Colon (tissue), 2 donors: ENCODE data around the gene CTTN.

ENCODE experiments used
- FAIRE-seq: peaks from 2 replicates; lab custom pipeline; 2012; peaks lifted over from hg19 to GRCh38; lab: Jason Lieb, UNC
- donor health status: control.
- donor health status: control.

The CTTN gene

GRCh38 chr11:70456921-70457532, 58.7 kb downstream of the CTTN start:
- FAIRE-seq, result no peak

DNA sequence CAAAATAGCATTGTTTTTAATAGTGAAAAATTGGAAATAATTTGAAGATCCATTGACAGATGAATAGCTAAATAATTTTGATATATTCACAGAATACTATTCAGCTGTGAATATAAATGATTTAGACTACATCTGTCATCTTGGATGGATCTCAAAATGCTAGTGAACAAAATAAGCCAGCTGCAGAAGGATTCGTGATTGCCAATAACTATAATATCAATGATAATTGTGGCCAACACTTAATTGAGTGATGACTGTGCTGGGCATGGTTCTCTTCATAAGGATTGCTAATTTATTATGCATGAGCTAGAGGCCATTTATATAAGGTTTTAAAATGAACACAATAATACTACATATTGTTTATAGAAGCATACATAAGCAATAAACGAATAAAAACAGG, 60.4 kb downstream of the CTTN start:
- FAIRE-seq, result no peak

GRCh38 chr11:70460111-70460510, 61.8 kb downstream of the CTTN start:
- FAIRE-seq, result no peak

DNA sequence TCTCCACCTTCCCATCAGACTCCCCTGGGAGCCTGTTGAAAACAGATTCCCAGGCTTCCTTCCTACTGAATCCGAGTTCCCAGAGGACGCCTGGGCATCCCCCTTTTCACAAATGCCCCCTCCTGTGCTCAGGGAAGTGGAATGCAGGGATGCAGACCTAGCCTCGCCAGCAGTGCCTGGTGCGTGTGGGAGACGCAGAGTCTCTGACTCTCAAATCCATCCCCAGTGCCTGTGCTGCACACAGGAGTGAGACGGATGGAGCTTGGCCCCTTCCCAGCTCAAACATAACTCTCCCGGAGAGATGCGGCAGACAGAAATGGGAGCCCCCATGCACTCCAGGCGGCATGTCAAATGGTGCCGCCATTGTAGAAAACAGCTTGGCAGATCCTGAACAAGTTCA, 62.6 kb downstream of the CTTN start:
- no peak for FAIRE-seq

- no peak for FAIRE-seq
These were observed 64.6 kb downstream of the CTTN start for GRCh38 chr11:70462818-70463477.

DNA sequence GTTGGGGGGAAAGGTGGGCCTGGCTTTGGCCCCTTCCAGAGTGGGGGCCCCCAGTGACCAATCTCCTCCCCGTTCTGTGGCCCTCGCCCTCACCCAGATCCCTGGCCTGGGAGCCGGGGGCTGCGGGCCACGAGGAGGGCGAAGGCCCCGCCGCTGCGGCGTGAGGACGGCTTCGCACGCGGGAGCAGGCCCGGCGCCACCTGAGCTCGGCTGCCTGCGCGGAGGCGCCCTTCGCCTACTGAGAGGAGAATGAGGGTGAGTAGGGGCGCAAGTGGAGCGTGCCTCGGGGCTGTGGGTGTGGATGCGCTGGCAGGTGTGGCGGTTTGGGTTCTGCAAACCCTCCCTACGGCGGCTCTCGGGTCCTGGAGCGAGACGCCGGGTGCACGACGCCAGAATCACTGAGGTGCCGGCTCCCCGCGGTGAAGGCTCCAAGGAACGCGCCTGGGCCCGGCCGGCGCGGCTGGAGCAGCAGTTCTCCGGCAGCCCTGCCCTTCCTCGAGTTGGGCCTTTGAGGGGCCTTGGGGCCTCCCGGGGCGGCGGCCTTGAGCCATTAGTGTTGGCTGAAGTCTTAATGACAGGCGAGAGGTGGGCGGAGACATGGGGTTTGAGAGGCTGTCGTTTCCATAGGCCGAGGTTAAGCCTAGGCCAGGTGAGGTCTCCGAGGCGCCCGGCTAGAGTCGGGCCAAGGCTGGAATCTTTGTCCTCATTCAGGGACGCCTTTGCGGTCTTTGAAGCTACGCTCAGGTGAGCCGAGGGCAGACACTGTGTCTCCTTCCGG, 65.3 kb downstream of the CTTN start:
- no peak for FAIRE-seq

DNA sequence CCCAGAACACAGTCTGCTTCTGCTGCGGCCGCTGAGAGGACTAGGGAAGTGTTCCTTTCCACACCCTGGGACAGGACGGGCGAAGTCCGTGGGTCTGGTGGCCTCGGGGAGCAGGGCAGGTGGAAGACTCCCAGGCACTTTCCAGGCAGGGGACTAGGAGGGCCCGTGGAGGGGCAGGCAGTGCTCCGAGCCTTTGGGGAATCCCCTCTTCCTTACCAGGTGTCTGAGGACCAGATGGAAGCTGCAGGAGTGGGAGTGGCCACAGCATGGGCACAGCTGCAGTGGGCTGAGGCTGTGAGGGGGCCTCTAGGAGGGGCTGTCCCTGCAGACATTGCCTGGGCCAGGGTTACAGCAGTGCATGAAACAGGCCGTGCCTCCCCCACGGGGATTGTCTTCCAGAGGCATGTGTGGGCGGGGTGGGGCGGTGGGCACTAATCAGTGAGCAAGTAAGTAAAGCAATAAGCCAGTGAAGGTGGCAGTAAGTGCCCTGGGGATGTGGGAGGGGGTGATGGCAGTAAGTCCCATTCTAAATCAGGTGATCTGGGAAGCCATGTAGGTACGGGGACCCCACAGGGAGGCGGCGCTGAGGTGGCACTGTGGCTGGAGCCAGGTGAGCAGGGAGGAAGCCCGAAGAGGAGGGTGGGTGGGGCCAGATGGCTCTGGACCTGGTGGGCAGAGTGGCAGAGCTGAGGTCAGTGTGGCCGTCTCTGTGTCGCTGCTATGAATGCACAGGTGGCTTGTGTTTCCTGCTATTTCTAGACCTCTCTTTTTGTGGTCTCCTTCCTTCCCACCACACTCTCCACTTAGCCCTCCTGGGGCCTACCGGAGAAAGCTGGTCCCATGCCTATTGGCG, 66.4 kb downstream of the CTTN start:
- no peak for FAIRE-seq

GRCh38 chr11:70466154-70466553, 67.8 kb downstream of the CTTN start:
- no peak for FAIRE-seq

DNA sequence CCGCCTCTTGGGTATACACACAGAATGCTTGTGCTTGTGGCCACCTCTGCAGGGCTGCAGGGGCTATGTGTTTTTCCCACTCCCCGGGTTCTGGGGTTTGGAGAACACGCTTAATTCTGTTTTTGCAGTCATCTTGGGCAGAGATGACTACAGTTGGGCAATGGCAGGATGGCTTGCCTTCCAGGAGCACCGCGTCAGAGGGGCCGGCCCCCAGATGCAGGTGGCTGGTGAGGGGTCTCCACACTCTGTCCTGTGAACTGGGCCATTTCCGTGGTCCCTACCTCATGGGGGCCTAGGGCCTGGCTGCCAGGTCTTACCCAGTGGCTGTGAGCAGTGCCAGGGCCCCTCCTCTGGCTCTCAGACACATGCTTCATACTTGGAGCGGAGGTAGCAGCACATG, 68.3 kb downstream of the CTTN start:
- FAIRE-seq, result no peak

DNA sequence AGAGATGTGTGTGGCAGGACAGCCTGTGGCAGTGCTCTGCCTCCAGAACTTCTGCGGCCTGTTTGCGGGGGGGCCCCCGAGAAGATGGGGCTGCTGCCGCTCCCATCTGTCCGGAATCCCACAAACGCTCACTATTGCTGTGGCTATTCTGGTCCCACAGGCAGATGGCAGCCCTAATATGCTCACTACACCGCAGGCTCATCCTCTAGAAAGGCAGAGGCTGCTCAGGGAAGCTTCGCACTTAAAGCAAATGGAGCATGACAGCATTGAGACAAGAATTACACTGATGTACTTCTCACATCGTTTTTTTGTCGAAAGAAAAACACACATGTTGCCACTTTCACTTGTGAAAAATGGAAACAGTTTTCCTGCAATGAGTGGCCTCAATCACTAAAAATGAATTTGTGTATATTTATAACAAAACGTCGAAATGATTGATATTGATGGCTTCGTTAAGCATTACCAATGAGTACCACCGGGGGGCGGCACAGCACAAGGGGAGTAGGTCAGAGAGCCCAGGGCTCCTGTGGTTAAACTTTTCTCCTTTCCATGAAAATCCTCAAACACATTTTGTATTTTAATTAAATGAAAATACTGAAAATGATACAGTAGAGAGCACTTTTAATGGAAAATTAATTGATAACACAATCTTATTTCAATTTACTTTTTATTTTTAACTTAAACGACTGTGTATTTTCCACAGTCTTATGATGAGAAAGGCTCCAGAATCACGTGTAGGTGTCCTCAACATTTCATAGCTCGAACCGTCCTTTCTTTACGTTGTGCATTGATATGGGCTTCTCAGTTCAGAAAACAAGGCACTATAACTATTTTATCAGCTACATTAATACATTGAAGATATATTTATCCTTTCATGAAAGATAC, 69.1 kb downstream of the CTTN start:
- no peak for FAIRE-seq

DNA sequence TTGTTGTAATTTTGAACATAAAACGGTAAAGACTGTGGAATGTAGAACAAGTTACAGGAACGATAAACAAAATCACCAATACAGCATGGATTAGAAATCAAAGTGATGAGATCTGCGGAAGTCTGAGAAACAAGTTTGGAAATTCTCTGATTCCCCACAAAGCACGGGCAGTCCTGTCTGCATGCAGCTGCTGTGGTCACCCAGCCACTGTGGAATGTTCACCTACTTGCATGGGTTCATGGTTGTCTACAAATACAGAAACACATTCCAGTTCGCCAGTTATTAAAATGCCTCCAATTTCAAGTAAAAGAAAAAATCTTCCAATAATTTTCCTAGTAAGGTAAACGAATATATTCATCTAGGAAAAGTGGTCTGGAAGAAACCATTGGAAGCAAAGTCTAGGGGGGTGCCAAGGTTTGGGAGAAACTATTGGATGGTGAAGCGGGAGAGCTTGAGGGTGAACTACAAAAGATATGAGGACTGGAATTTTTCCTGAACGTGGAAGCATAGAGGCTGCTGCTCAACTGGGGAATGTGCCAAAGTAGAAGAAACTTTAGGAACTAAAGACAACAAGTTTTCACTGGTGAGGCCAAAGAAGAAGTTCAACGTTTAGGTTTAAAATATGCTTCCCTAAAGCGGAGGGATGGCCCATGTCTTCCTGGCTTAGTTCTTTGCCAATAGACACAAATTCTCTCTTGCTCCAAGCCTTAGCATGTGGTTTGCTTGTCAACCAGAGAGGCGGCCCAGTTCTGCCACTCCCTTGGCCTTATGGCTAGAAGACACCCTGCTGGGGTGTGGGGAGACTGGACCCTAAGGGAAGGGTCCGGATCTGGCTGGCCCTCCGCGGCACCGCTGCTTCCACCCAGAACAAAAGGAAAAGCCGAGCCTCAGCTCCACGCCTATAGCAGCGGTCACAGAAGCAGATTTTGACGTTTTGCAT, 70.2 kb downstream of the CTTN start:
- FAIRE-seq, result no peak

- FAIRE-seq, result no peak
These were observed 71.8 kb downstream of the CTTN start for GRCh38 chr11:70470127-70470526.

- FAIRE-seq, result no peak
These were observed 72.9 kb downstream of the CTTN start for GRCh38 chr11:70471254-70471653.

GRCh38 chr11:70472240-70472639, 73.9 kb downstream of the CTTN start:
- no peak for FAIRE-seq

DNA sequence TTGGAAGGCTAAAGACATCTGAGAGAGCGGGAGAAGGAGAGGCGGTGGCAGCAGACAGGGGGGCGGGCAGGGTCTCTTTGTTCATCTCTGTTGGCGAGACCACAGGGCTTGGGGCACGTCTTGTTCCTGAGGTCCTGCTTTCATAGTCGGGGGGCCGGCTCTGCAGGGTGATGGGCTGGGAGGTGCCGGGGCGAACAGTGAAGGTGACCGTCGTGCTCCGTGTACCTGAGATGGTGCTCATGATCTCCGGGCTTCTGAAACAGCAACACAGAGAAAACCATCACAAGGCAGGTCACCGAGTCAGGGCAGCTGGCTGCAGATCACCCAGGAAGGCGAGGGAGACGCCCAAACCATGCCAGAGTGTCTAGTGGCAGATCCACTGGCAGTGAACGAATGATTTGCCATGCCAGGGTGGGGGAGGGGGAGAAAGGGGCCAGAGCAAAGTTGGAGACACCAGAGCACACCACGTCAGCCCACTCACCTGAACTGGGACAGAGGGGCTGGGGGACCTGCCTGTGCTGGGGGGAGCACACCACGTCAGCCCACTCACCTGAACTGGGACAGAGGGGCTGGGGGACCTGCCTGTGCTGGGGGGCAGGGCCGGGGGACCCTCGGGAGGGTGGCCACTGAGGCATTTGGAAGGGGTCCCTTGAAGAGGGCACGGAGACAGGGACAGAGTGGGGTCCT, 75.0 kb downstream of the CTTN start:
- no peak for FAIRE-seq

DNA sequence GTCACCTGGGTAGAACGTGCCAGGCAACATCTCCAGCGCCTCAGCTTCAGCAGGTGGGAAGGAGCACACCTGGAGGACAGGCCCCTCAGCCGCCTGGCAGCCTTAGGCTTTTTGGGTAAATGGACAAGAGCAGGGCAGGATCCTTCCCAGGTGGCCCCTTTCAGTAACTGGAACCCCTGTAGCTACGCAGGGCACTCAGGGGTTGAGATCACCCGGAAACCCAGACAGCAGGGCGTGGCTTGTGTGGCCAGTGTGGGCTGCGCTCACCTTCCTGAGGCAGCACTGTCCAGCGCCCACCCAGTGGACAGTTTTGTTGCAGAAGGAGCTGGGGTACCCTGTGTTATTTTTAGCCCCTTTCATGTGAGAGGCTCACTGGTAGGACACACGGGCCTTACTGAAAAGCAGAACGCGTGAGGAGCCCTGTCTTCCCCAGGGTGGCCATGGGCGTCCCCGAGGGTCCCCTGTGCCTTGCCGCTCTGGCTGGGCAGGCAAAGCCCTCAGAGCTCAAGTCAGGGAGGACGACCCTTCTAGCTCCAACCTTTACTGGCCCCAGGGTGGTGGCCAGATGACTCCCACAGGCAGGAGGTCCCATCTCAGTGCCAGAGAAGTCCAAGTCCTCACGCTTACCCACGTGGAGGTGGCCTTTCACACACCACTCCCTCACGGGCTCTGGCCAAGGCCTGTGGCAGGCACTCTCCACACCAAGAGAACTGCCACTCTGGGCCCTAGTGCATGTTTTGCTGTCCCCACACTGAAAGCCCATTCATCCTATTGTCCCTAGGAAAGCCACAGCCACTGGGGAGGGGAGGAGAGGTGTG, 75.8 kb downstream of the CTTN start:
- FAIRE-seq, result no peak

DNA sequence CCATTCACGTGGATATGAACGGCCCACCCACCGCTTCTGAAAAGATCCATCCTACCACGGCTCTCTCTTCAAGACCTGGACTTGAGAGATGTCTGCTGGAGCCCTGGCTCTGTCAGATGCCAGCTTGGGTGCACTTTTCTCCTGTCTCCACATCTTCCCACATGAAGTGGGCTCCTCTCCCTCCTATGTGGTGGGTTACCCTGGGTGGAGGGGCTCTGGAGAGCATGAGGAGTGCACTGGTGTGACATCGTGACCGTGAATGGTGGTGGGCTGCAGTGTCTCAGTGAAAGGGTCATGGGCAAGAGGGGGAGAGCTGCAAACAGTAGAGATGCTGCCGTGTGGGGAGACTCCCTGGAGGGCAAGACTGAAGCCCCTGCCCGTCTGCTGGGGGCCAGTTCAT, 76.4 kb downstream of the CTTN start:
- FAIRE-seq, result no peak

DNA sequence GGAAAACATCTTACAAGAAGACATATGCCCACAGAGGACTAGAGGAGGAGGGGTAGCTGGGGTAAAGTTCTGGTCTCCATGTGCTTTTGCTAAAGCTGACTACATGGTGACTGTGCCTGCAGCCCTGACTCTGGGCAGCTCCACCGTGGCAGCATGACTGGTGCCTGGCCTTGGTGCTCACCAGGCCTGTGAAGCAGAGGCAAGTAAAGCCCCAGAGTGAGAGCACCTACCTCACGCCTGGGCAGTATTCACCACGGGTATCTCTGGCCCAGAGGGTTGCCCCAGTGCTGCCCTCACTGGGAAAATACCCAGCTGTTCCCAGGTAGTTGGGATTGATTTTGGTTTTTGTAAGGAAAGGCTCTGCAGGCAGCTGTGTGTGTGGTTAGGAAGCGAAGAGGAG, 78.3 kb downstream of the CTTN start:
- no peak for FAIRE-seq

DNA sequence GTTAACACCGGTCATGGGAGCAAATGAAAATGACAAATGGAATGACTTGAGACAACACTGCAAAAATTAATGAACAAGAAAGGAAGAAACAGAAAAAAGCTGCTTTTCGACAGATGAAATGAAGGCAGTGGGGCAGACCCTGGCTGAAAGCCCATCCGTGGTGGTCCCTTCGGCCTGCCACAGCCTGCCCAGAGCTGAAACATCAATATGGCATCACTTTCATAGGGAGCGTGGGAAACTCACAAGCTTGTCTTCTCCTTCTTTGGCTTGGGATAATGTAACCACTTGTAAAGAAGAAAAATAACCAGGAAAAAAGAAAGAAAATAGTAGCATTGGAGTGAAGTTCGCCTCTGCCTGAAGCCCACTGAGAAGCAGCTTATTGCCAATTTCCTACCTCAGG, 78.8 kb downstream of the CTTN start:
- FAIRE-seq, result no peak
